GM18868 (cell line): ENCODE data around the gene PODXL2.

Experiments
- ATAC-seq: cut with Tn5 transposase; IDR thresholded peaks from one replicate; pipeline ENCODE4 v1.9.1; 2021; ENCODE audit warnings: mild to moderate bottlenecking, moderate library complexity; ENCODE audit not compliant: unreplicated experiment

Gene PODXL2

GRCh38 chr3:127706312-127706711 is 77.3 kb downstream of the PODXL2 start:
- no peak for ATAC-seq

GRCh38 chr3:127706785-127707351 is 77.9 kb downstream of the PODXL2 start:
- ATAC-seq: no peak

GRCh38 chr3:127707851-127708411 is 78.9 kb downstream of the PODXL2 start:
- no peak for ATAC-seq

- no peak for ATAC-seq
Observed at GRCh38 chr3:127708837-127709236, 79.9 kb downstream of the PODXL2 start.

- ATAC-seq: no peak
Observed at GRCh38 chr3:127709320-127710060, 80.5 kb downstream of the PODXL2 start.

GRCh38 chr3:127710155-127710941 is 81.4 kb downstream of the PODXL2 start:
- no peak for ATAC-seq

GRCh38 chr3:127711021-127711695 is 82.2 kb downstream of the PODXL2 start:
- no peak for ATAC-seq

GRCh38 chr3:127711896-127712295 is 82.9 kb downstream of the PODXL2 start:
- ATAC-seq: no peak

- no peak for ATAC-seq
Observed at GRCh38 chr3:127712461-127712860, 83.5 kb downstream of the PODXL2 start.

- no peak for ATAC-seq
Observed at GRCh38 chr3:127712881-127713771, 84.1 kb downstream of the PODXL2 start.

GRCh38 chr3:127714125-127714571 is 85.2 kb downstream of the PODXL2 start:
- ATAC-seq: no peak

- no peak for ATAC-seq
Observed at GRCh38 chr3:127714866-127715265, 85.9 kb downstream of the PODXL2 start.

GRCh38 chr3:127715532-127715931 is 86.5 kb downstream of the PODXL2 start:
- no peak for ATAC-seq

- no peak for ATAC-seq
Observed at GRCh38 chr3:127716384-127716783, 87.4 kb downstream of the PODXL2 start.

- no peak for ATAC-seq
Observed at GRCh38 chr3:127717357-127718244, 88.6 kb downstream of the PODXL2 start.

- ATAC-seq: no peak
Observed at GRCh38 chr3:127718245-127718915, 89.4 kb downstream of the PODXL2 start.

- ATAC-seq: no peak
Observed at GRCh38 chr3:127718916-127719290, 89.9 kb downstream of the PODXL2 start.

- no peak for ATAC-seq
Observed at GRCh38 chr3:127719369-127719768, 90.4 kb downstream of the PODXL2 start.
